ENCODE results near the gene CD72. TPM values are rescaled to one million over a fixed set of nuclear protein-coding genes. Genes with fewer than 3 reads are reported as not detected.

The CD72 gene
- total RNA-seq, 1 donor, result 0.86 TPM

Small RNAs within 50 kb of the gene (small RNA-seq; reads per million reads assigned to genes)
- gene MIR4667 (0.66 reads per million), gene RMRP (not detected), gene RPS29P17 (not detected)

Other genes with a start within 250 kb of the CD72 start
- gene RUSC2, start 128.3 kb downstream of the CD72 start, total RNA-seq, result 24.2 and 33.2 TPM in 2 replicates
- 13.0 and 13.2 TPM in 2 replicates for gene TESK1, start 13.2 kb downstream of the CD72 start, total RNA-seq
- gene SIT1, start 32.5 kb upstream of the CD72 start, total RNA-seq, result under 0.01 TPM in 1 of 2 replicates, not detected in the other
- gene RMRP, start 39.6 kb upstream of the CD72 start, total RNA-seq, result 103,191 and 163,599 TPM in 2 replicates
- gene CCDC107, start 39.9 kb upstream of the CD72 start, total RNA-seq, result 18.1 and 18.7 TPM in 2 replicates
- gene ARHGEF39, start 46.8 kb upstream of the CD72 start, total RNA-seq, result 0.97 and 3.0 TPM in 2 replicates
- gene CA9, start 55.5 kb upstream of the CD72 start, total RNA-seq, result under 0.01 TPM in 1 of 2 replicates, not detected in the other
- 1,636 and 1,893 TPM in 2 replicates for gene TPM2, start 71.5 kb upstream of the CD72 start, total RNA-seq
- 369 and 428 TPM in 2 replicates for gene TLN1, start 113.8 kb upstream of the CD72 start, total RNA-seq
- 107 and 126 TPM in 2 replicates for gene CREB3, start 114.3 kb upstream of the CD72 start, total RNA-seq
- gene GBA2, start 130.8 kb upstream of the CD72 start, total RNA-seq, result 29.0 and 38.4 TPM in 2 replicates
- gene RGP1, start 130.9 kb upstream of the CD72 start, total RNA-seq, result 14.8 and 17.7 TPM in 2 replicates
- gene MSMP, start 135.9 kb upstream of the CD72 start, total RNA-seq, result not detected in 2 replicates
- gene NPR2, start 173.2 kb upstream of the CD72 start, total RNA-seq, result 16.4 and 19.9 TPM in 2 replicates
- 0.32 and 0.86 TPM in 2 replicates for gene SPAG8, start 193.8 kb upstream of the CD72 start, total RNA-seq
- 13.8 and 27.4 TPM in 2 replicates for gene HINT2, start 196.6 kb upstream of the CD72 start, total RNA-seq
- gene FAM221B, start 210.3 kb upstream of the CD72 start, total RNA-seq, result not detected in 2 replicates
- gene TMEM8B, start 210.8 kb upstream of the CD72 start, total RNA-seq, result 0.86 and 1.9 TPM in 2 replicates

Measured in fibroblast of villous mesenchyme (primary cell).